Measurements from ENCODE around the gene TIMM50.

- TF ChIP-seq CTCF (IDR thresholded peaks at IDR 0.05; ENCODE audit: insufficient read depth, low read length, poor library complexity, severe bottlenecking) = peak; percentile 3
- no peak for TF ChIP-seq EZH2phosphoT487 (conservative IDR thresholded peaks at IDR 0.05; ENCODE audit: low read length)
Measured at GRCh38 chr19:39497996-39498797, 17.6 kb downstream of the TIMM50 start.

Data from SU-DHL-6 (cell line).